ENCODE results near the gene PCDH9.

DNA sequence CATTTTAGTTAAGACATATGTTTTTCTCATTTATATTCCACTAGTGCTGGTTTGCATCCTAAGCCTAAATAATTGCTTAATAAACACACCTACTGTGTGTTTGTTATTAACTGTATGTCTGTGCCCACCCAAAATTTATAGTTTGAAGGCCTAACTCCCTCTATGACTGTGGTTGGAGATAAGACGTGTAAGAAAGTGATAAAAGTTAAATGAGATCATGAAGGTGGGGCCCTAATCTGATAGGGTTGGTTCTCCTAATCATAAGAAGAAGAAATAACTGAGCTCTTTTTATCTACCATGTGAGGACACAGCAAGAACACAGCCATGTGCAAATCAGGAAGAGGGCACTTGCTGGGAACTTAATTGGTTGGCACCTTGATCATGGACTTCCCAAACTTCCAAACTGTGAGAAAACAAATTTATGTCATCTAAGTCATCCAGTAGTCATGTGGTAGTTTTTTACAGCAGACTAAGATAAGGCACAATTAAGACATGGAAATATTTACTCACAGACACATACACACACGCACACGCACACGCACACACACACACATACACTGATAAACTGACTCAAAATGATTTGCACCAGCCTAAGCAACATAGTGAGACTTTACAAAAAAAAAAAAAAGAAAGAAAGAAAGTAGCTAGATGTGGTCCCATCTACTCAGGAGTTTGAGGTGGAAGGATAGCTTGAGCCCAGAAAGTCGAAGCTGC is 662.1 kb downstream of the PCDH9 start:
- TF ChIP-seq, protein P1, sequence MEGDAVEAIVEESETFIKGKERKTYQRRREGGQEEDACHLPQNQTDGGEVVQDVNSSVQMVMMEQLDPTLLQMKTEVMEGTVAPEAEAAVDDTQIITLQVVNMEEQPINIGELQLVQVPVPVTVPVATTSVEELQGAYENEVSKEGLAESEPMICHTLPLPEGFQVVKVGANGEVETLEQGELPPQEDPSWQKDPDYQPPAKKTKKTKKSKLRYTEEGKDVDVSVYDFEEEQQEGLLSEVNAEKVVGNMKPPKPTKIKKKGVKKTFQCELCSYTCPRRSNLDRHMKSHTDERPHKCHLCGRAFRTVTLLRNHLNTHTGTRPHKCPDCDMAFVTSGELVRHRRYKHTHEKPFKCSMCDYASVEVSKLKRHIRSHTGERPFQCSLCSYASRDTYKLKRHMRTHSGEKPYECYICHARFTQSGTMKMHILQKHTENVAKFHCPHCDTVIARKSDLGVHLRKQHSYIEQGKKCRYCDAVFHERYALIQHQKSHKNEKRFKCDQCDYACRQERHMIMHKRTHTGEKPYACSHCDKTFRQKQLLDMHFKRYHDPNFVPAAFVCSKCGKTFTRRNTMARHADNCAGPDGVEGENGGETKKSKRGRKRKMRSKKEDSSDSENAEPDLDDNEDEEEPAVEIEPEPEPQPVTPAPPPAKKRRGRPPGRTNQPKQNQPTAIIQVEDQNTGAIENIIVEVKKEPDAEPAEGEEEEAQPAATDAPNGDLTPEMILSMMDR (IDR thresholded peaks at IDR 0.05; ENCODE audit: insufficient read depth, low read length): no peak
- no peak for TF ChIP-seq POLR2AphosphoS5 (IDR thresholded peaks at IDR 0.05; ENCODE audit: low read depth)
